Esophagus mucosa (tissue), 1 donor: ENCODE measurements around the gene EPG5. TPM values are rescaled to one million over a fixed set of nuclear protein-coding genes. Genes with fewer than 3 reads are reported as not detected.
"Not testable (repeated sequence)": the region's sequence is repeated elsewhere in the genome, so short reads cannot be mapped to it uniquely, and the experiment has no call there.

Experiments
- ATAC-seq: fragments of 200-7000 bp; cut with Tn5 transposase; one replicate; pipeline ENCODE4 v1.9.1; 2020
- total RNA-seq: library from RNA; stranded (reverse); gene quantifications from one replicate; pipeline ENCODE4 v1.2.4, GENCODE V29; 2023
- donor health status: DM: yes; HTN: yes; CAD: no.

EPG5 gene
- total RNA-seq, 1 donor from 2014 or later = 12.2 TPM

DNA sequence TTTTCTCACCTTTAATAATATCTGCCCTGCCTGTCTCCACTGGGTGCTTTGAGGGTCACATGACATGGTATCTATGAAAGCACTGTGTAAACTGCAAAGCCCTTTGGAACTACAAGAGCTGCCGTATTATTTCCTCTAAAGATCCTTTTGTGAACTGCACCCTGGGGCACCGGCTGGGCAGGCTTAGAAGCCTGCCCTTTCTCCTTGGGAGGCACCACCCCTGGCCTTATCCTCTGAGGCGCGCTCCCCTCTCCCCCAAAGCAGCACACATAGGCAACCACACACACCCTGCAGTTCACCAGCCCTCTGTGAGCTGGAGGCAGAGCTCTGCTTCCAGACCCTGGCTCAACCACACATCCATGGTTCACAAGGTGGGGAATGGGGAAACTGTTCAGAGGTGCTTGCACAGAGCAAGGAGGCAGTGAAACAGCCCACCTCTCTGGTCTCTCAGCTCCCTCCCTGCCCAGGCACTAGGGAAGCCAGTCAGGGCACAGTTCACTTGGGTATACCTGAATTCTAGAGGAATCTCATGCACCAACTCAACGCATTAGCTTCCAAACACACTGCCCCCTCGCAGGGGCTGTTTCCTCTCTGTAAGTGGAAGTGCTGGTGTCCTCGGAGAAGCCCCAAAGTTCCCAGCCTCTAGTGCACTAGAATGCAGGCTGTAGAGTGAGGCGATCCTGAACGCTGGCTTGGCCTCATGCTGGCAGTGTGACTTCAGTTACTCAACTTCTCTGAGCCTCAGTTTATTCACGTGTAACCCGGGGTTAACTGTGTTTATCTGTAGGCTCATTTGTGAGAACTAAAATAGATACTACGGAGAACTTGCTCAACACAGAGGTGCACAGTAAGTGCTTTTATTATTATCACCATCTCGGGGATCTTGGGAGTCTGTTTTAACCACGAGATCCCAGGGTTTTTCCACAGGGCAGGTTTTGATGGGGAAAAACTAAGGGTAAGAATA, 130.6 kb downstream of the EPG5 start:
- no peak for ATAC-seq

DNA sequence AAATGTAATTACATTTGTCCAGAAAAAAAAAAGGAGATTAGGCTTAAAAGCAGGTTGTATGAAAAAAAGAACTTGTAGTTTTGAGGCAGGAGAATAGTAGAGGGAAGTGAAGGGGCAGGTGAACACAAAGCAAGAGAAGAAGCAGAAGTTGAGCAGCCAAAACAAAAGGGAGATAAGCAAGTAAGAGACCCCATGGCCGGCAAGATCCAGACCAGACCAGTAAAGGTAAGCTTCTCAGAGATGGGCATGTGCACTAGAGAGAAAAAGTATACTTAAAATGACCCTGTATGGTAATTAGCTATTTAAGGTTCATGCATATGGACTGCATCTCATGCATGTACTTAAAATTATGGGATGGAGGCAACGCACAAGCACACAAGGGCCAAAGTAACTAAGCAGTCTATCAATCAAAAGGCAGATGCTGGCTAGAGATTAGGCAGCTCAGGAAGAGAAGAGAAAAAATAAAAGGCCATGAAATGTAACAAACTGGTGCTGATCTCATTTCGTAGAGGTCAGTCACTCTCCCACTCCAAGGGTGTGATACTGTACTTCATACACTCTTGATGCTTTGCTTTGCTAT, 132.0 kb downstream of the EPG5 start:
- no peak for ATAC-seq

DNA sequence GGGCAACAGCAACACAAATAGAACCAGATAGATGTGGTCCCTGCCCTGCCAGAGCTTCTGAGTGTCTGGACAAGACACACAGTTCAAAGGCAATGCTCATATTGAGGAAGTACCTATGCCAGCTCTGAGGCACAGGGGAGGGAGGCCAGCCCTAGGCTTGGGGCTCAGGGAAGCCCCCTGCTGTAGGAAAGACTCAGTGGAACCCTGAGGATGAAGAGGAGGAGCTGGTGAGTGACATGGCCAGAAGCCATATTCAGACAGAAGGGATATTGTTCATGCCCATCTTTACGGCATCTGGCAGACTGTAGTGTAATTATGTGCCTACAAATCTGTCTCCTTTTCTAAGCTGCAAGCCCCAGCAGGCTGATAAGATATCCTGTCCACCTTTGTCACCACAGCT, 132.8 kb downstream of the EPG5 start:
- no peak for ATAC-seq

DNA sequence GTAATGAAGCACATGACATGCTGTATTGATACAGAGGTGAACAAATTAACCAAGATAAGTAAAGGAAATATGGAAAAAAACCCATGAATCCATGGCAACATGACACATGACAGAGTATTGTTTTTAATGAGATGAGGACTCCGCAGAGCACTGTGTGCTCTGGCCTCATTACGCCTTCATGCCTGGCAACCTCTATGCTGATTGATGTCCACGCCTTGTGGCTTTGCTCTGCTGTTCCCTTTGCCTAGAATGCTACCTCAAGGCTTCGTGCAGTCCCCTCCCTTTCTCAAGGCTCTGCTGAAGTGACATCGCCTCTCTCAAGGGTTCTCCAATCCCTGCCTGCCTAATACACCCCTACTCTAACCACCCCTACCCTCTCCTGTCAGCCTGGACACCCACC, 133.3 kb downstream of the EPG5 start:
- ATAC-seq = no peak

DNA sequence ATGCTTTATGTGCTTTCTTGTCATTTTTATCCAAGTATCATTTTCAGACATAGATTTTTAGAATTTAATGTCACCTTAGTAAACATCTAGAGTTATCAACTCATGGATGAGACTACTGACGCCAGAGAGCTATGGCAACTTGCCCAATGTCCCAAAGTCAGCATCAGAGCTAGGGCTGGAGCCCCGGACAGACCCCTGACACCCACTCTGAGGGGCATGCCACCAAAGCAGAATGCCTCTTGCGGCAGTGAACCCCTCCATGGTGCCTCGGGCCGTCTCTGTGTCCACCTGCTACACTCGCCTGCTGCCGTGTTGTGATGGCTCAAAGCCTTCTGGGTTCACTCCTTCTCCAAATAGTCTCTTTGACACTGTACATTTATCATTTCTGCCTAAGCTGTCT, 136.2 kb downstream of the EPG5 start:
- no peak for ATAC-seq

DNA sequence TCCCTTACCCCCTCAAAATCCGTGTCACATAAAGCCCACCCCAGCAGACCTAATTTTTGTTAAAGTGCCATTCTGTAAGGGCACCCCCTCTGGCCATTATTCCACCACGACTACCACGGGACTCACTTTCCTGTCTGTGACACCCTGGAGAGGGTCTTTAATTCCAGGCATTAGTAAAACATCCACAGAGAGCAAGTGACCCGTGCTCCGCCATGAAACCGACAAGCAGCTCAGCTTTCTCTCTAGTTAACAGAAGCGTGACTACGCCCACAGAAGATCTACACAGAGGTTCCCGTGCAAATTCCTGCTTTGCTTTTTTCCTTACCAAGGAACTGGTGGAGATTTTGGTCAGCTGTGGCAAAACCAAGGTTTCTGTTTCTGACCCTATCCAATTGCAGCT, 137.3 kb downstream of the EPG5 start:
- ATAC-seq = no peak

DNA sequence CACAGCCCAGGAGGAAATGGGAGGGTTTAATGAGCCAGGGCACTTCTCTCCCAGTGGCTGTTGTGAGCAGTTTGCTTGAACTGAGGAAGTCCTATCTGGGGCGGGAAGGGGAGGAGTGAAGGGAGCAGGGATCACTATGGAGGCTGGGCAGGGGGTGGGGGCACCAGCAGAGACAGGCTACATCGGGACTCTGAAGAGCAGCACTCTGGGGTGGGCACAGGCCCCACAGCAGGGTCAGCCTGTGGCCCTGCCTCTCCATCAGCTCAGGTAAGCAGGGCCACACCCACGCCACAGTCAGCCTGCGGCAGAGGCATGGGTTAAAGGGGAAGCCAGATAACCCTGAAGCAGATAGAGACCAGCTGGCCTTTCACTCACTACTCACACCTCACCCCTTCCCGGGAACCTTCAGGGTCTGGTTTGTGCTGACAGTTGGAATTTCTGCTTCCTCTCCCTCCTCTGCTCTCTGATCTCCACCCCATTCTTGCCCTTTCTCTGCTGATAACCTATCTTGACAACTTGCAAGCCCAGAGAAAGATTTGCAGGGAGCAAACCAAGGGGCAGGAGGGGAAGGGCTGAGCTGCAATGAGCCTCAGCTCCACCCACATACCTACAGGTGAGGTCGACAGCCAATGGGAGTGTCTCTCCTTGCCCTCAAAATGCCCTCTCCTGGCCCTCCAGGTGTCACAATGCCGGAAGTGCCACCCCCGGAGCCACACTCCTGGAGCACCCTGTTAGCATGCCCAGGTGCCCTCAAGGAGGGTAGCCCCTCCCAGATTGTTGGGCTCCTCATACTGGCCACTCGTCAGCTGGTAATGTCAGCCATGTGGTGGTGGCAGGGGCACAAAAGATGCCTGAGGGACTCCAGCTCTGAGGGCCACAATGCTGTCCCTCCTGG, 138.0 kb downstream of the EPG5 start:
- no peak for ATAC-seq

DNA sequence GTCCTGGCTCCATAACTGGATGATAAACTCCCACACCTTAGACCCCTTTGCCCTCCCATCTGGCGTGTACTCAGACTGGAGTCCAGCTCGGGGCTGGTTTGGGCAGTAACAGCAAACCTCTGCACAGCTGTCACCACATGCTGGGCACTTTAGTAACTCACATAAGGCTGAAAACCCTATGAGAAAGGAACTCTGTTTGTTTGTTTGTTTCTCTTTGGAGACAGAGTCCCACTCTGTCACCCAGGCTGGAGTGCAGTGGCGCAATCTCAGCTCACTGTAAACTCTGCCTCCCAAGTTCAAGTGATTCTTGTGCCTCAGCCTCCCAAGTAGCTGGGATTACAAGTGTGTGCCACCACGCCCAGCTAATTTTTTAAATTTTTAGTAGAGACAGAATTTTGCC, 140.4 kb downstream of the EPG5 start:
- not testable (repeated sequence) for ATAC-seq

DNA sequence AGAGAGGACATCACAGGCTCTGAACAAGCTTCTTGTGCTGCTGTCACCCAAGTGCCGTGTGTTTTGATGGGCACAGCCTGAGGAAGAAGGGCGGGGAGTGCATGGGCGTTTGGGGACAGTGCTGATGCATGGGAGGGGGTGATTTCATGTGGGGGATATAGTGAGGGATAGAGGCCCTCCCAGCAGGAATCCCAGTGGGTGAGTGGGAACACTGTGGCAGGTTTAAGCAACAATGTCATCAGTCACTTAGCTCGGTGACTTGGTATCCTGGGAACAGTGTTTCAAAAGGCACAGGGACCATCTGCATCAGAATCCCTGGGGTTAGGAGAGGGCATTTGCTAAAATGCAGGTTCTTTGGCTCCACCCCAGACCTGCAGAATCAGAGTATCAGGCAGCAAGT, 141.0 kb downstream of the EPG5 start:
- ATAC-seq = no peak

DNA sequence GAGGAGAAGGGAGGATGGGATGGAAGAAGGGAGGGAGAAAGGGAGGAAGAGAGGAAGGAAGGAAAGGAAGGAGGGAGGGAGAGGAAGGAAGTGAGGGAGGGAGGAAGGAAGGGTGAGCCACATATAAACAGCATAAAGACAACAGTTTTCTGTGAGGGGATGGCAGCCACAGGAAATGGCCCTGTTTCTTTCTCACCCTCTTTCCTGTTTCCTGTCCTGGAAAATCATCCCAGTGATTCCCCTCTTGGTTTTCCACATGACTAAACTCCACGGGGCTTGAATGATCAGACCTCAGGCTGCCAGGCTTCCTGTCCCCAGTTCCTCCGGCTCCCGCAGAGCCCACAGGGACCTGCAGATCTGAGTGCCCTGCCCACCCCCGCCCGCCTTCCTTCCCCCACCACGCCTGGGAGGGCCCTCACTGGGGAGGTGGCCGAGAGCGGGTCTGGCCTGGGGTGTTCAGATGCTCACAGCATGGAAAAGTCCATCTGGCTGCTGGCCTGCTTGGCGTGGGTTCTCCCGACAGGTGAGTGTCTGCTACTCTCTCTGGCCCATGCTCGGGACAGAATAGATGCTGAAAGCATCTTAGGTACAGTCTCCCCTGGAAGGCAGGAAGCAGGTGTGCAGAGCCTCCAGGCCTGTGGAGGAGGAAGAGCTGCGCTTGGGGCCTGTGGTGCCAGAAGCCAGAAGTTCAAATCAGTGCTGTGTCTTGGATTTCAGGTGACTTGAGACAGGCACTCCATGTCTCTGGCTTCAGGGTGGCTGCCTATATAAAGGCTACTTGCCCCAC, 141.7 kb downstream of the EPG5 start, which contains the start of gene SIGLEC15:
TSS of gene SIGLEC15 (plus strand) at position 418 of the 787 bp plus-strand sequence. CDS start at position 472, 54 bp downstream.
- ATAC-seq = no peak

DNA sequence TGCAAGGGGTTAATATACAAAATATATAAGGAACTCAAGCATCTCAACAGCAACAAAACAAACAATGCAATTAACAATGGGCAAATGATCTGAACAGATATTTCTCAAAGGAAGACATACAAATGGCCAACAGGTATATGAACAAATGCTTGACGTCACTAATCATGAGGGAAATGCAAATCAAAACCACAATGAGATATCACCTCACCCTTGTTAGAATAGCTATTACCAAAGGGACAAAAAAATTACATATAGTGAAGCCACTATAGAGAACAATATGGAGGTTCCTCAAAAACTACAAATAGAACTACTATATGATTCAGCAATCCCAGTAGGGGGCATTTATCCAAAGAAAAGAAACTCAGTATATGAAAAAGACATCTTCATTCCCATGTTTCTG, 145.4 kb downstream of the EPG5 start:
- no peak for ATAC-seq

DNA sequence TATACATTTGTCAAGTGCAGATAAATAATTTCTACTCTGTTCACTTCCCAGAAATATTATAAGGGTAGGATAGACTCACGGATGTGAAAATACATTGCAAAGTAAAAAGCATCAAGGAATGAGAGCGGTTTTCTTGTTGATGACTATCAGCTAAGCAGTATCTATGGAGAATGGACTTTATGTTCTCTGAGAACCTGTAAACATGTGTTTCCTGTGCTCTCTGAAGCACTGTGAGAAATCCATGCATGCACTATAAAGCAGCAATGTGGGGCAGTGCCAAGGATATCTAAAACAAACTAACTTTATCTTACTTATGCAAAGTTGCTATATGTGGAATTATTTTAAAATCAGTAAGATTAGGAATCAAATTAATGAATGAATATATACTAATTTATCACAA, 146.1 kb downstream of the EPG5 start:
- no peak for ATAC-seq

DNA sequence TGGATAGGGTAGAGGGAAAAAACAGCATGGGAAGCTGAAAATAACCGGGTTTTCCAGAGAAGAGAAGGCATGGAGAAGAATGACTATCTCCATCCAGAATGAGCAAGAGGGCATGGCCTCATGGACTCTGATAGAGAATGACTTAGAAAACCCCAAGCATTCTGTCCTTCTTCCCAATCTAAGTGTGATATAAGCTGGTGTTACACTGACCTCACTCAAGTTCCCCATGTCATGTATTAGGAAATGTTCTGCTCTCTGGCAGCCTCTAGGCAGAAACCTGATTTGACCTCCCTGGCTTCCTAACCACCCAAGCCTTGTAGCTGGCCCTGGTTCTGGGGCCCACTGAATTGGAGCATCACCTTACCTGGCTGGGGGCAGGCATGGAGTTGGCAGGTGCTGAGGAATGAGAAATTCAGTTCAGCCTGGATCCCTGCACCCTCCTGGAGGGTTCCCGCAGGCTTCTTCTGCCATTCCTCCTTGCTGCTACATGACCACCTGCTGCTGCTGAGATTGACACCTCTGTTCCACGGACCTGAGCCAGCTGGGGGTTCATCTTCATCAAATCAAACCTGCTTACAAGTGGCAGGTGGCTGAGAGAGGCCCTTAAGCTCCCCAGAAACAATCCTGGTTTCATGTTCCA, 146.9 kb downstream of the EPG5 start:
- ATAC-seq = no peak

DNA sequence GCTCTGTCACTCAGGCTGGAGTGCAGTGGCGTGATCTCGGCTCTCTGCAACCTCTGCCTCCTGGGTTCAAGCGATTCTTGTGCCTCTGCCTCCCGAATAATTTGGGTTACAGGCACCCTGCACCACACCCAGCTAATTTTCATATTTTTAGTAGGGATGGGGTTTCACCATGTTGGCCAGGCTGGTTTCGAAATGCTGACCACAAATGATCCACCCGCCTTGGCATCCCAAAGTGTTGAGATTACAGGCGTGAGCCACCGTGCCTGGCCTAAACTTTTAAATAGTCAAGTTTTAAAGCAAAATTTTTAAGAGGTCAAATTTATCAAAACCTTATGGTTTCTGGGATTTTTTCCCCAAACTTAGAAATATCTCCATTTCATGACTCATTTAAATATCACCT, 148.4 kb downstream of the EPG5 start:
- ATAC-seq = not testable (repeated sequence)

DNA sequence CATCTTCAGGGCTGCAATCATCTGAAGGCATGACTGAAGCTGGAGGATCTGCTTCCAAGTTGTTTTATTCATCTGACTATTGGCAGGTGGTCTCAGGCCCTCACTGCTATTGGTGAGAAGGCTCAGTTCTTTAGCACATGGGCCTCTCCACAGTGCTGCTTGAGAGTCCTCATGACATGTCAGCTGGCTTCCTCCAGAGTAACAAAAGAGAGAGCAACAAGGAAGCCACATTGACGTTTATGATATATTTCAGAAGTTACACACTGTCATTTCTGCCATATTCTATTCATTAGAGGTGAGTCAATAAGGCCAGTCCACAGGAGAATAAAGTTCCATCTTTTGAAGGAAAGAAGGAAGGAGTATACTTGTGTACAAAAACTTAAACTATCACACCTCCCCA, 149.6 kb downstream of the EPG5 start:
- ATAC-seq = no peak

DNA sequence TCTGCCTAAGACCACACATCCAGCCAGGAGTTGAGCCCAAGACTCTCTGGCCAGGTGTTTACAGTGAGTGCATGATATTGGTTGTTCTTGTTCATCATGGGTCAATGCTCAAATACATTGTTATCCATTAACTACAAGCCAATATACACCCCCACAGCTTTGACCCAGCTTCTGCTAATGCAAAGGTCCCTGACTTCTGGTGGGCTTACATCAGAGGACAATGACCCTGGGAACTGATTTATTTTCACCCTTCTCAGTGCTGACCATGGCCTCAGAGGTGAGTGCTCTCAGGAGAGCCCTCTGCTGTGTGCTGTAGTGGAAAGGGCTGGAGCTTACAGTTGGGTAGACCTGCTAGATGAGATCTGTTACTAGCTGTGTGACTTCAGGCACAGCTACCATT, 152.4 kb downstream of the EPG5 start:
- not testable (repeated sequence) for ATAC-seq

DNA sequence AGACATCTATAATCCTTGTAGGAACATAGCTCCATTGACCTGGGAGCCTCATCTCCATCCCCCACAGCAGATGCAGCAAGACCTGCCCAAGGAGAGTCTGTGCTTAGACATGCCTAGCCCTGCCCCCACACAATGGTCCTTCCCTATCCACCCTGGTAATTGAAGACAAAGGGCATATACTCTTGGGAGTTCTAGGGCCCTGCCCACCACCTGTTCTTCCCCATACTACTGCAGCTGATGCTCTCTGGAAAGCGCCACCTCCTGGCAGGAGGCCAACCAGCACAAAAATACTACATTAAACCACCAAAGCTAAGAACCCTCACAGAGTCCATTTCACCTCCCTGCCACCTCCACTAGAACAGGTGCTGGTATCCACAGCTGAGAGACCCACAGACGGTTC, 160.0 kb downstream of the EPG5 start:
- ATAC-seq = peak; percentile 8

DNA sequence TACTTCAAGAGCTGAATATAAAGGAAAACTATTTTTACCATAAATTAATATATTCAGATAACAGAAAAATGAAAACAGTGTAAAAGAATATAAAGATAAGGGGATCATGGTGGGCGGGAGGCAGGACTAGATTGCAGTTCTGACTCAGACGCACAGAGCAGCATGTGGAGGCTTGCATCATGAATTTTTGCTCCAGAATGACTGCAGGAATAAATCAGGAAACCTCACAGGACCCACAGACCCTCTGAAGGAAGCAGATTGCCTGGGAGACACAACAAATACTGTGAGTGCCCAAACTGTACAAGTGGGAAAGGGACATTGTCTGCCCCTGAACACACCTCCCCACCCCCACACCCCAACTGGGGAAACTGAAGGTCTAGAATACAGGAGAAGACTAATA, 160.9 kb downstream of the EPG5 start:
- no peak for ATAC-seq

DNA sequence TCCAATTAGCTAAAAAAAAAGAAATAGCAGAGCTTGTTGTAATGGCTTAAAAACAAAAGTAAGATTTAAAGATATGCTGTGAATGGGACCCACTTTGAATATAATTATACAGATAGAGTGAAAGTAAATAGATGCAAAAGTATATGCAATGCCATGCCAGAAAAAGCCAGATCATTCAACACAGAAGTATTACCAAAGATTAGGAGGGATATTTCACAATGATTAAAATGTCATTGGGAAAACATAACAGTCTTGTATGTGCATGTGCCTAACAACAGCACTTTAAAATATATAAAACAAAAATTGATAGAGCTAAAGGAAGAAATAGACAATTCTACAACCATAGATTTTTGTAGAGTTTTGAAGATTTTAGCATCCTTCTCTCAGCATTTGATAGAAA, 161.6 kb downstream of the EPG5 start:
- no peak for ATAC-seq

DNA sequence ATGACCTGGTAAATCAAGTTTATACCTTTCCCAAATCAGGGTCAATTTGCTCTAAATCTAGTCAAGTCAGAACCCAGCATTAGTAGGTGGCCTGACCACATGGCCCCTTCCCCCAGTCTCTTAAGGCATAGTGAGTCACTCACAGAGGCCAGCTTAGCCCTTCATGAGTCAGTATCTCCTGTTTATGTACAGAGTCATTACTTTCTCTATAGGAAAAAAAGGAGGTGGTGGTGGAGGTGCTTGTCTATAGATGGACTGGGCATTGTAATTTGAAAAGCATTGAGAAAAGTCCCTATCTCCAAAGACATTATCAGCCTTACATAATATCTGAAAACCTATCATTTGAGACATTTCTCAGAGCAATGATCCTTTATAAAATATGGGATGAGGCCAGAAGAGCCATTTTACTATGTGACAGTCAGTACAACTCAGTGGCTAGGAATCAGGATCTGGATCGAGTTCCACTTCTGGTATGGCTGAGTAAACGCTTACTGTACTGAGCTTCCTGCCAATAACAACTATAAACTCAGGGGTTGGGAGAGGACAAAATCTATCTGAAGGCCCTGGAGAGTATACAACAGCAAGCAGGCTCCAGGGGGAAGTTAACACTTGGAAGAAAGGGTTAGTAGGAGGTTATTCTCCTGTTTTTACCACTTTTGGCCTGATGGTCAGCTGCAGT, 164.2 kb downstream of the EPG5 start:
- ATAC-seq = peak; percentile 92

DNA sequence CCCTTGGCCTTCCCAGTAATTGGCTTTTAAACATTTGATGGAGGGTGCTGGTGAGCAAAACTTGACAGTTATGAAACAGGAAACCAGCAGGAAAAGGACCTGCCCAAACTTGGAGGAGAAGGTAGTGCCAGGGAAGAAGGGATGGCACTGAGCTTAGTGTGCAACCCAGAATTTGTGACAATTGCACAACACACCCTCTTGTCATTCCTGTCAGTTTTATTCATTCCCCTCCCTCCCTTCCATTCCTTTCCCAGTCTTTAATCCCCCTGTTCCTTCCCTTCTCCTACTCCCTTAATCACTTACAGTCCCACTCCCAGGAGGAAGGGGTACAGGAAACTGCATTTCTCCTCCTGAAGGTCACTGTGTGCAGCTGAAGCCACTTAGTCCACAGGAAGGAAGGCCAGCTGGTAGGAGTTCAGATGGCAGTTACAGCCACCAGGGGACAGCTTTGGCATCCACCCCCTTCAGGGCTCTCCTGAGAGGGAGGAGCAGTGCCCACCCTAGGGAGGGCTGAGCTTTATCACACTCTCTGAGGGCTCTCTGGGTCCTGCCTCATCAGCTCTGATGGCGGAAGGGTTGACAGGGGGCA, 165.6 kb downstream of the EPG5 start:
- ATAC-seq = peak; percentile 10
